Liver (tissue), 3 donors: ENCODE results near the gene EDIL3.

Experiments used
- EGR1 ChIP-seq, 2 donors: IDR thresholded peaks; 2 replicates each; pipeline ENCODE4 v1.6.1; 2016 to 2018; ENCODE audit warnings: antibody characterized with exemption in 2 of 2, low read depth in 2 of 2
- FOXA1 ChIP-seq: IDR thresholded peaks from 2 replicates; pipeline ENCODE4 v1.6.1; 2016; ENCODE audit warnings: antibody characterized with exemption
- FOXA2 ChIP-seq: IDR thresholded peaks from 2 replicates; pipeline ENCODE4 v1.6.1; 2016; ENCODE audit warnings: antibody characterized with exemption
- GABPA ChIP-seq, 2 donors: IDR thresholded peaks in 1 of 2; conservative IDR thresholded peaks in 1 of 2; 2 replicates each; pipeline ENCODE4 v1.6.1; 2016; ENCODE audit warnings: antibody characterized with exemption in 2 of 2, mild to moderate bottlenecking in 1 of 2, moderate library complexity in 1 of 2
- HNF4A ChIP-seq, 2 donors: conservative IDR thresholded peaks; 2 replicates each; pipeline ENCODE4 v1.6.1; 2016; ENCODE audit warnings: antibody characterized with exemption in 2 of 2, mild to moderate bottlenecking in 2 of 2
- RAD21 ChIP-seq, 2 donors: IDR thresholded peaks; 2 replicates each; pipeline ENCODE4 v1.6.1; 2016; ENCODE audit warnings: antibody characterized with exemption in 2 of 2, mild to moderate bottlenecking in 2 of 2
- SP1 ChIP-seq: IDR thresholded peaks from 2 replicates; pipeline ENCODE4 v1.6.1; 2018; ENCODE audit warnings: antibody characterized with exemption, mild to moderate bottlenecking
- TAF1 ChIP-seq: conservative IDR thresholded peaks from 2 replicates; pipeline ENCODE4 v1.6.1; 2016; ENCODE audit warnings: antibody characterized with exemption, mild to moderate bottlenecking
- YY1 ChIP-seq: IDR thresholded peaks from 2 replicates; pipeline ENCODE4 v1.6.1; 2016; ENCODE audit warnings: antibody characterized with exemption, mild to moderate bottlenecking
- TF ChIP-seq, protein P1 (sequence below): fragments of 150-350 bp; IDR thresholded peaks from 2 replicates; pipeline ENCODE4 v1.5.1; 2017; ENCODE audit warnings: improper control_type of control experiment, low read depth, low read length; ENCODE audit not compliant: missing input control
- TF ChIP-seq, protein P2 (sequence below): IDR thresholded peaks from 2 replicates; pipeline ENCODE4 v1.6.1; 2016; ENCODE audit warnings: antibody characterized with exemption
- TF ChIP-seq, protein P3 (sequence below): IDR thresholded peaks from 2 replicates; pipeline ENCODE4 v1.6.1; 2016; ENCODE audit warnings: antibody characterized with exemption
- TF ChIP-seq, protein P4 (sequence below): IDR thresholded peaks from 2 replicates; pipeline ENCODE4 v1.6.1; 2016; ENCODE audit warnings: antibody characterized with exemption, mild to moderate bottlenecking
- TF ChIP-seq, protein P5 (sequence below): IDR thresholded peaks from 2 replicates; pipeline ENCODE4 v1.6.1; 2016; ENCODE audit warnings: antibody characterized with exemption
- donor health status: healthy.
- donor health status: healthy.

DNA sequence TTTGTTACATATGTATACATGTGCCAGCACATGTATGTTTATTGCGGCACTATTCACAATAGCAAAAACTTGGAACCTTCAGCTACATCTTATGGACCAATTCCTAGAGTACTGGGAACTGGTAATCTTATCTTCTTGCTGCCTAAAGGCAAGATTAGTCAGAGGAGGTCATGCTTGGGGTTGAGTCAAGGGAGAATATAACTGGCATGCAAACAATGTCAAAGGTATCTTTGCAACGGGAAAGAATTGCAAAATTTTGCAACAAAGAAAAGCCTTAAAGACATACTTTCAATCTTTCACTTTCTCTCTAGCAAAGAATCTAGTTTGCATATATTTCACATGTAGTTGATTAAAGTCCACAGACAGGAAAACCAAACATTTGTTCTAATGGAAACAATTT lies 145.2 kb downstream of the EDIL3 start:
- TF ChIP-seq, protein P1, sequence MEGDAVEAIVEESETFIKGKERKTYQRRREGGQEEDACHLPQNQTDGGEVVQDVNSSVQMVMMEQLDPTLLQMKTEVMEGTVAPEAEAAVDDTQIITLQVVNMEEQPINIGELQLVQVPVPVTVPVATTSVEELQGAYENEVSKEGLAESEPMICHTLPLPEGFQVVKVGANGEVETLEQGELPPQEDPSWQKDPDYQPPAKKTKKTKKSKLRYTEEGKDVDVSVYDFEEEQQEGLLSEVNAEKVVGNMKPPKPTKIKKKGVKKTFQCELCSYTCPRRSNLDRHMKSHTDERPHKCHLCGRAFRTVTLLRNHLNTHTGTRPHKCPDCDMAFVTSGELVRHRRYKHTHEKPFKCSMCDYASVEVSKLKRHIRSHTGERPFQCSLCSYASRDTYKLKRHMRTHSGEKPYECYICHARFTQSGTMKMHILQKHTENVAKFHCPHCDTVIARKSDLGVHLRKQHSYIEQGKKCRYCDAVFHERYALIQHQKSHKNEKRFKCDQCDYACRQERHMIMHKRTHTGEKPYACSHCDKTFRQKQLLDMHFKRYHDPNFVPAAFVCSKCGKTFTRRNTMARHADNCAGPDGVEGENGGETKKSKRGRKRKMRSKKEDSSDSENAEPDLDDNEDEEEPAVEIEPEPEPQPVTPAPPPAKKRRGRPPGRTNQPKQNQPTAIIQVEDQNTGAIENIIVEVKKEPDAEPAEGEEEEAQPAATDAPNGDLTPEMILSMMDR: no peak
- TF ChIP-seq RAD21 (IDR thresholded peaks at IDR 0.05) (no peak), GABPA (IDR thresholded peaks at IDR 0.05 in 1 of 2, conservative IDR thresholded peaks at IDR 0.05 in 1 of 2) (no peak), SP1 (no peak), FOXA2 (no peak), HNF4A (conservative IDR thresholded peaks at IDR 0.05) (no peak), EGR1 (IDR thresholded peaks at IDR 0.05; ENCODE audit: low read depth in 2 of 2) (no peak), TAF1 (no peak), YY1 (no peak), FOXA1 (no peak)
- TF ChIP-seq, protein P2, sequence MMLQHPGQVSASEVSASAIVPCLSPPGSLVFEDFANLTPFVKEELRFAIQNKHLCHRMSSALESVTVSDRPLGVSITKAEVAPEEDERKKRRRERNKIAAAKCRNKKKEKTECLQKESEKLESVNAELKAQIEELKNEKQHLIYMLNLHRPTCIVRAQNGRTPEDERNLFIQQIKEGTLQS: no peak
- TF ChIP-seq, protein P3, sequence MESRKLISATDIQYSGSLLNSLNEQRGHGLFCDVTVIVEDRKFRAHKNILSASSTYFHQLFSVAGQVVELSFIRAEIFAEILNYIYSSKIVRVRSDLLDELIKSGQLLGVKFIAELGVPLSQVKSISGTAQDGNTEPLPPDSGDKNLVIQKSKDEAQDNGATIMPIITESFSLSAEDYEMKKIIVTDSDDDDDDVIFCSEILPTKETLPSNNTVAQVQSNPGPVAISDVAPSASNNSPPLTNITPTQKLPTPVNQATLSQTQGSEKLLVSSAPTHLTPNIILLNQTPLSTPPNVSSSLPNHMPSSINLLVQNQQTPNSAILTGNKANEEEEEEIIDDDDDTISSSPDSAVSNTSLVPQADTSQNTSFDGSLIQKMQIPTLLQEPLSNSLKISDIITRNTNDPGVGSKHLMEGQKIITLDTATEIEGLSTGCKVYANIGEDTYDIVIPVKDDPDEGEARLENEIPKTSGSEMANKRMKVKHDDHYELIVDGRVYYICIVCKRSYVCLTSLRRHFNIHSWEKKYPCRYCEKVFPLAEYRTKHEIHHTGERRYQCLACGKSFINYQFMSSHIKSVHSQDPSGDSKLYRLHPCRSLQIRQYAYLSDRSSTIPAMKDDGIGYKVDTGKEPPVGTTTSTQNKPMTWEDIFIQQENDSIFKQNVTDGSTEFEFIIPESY: no peak
- TF ChIP-seq, protein P4, sequence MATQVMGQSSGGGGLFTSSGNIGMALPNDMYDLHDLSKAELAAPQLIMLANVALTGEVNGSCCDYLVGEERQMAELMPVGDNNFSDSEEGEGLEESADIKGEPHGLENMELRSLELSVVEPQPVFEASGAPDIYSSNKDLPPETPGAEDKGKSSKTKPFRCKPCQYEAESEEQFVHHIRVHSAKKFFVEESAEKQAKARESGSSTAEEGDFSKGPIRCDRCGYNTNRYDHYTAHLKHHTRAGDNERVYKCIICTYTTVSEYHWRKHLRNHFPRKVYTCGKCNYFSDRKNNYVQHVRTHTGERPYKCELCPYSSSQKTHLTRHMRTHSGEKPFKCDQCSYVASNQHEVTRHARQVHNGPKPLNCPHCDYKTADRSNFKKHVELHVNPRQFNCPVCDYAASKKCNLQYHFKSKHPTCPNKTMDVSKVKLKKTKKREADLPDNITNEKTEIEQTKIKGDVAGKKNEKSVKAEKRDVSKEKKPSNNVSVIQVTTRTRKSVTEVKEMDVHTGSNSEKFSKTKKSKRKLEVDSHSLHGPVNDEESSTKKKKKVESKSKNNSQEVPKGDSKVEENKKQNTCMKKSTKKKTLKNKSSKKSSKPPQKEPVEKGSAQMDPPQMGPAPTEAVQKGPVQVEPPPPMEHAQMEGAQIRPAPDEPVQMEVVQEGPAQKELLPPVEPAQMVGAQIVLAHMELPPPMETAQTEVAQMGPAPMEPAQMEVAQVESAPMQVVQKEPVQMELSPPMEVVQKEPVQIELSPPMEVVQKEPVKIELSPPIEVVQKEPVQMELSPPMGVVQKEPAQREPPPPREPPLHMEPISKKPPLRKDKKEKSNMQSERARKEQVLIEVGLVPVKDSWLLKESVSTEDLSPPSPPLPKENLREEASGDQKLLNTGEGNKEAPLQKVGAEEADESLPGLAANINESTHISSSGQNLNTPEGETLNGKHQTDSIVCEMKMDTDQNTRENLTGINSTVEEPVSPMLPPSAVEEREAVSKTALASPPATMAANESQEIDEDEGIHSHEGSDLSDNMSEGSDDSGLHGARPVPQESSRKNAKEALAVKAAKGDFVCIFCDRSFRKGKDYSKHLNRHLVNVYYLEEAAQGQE: no peak
- TF ChIP-seq, protein P5, sequence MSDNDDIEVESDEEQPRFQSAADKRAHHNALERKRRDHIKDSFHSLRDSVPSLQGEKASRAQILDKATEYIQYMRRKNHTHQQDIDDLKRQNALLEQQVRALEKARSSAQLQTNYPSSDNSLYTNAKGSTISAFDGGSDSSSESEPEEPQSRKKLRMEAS: no peak
